H1 (cell line): ENCODE measurements around the gene HES3. TPM values are rescaled to one million over a fixed set of nuclear protein-coding genes. Genes with fewer than 3 reads are reported as not detected.

ENCODE experiments used
- CTCF ChIA-PET: fragments of 300-600 bp; sonication (Branson Sonifier 250); formaldehyde crosslinking; loops from one replicate; lab custom pipeline; 2021; ENCODE audit not compliant: partially characterized antibody; lab: Charles Lee
- POLR2A ChIA-PET: fragments of 300-600 bp; sonication (Branson Sonifier 250); formaldehyde crosslinking; loops from one replicate; lab custom pipeline; 2021; ENCODE audit warnings: inconsistent platforms; ENCODE audit not compliant: partially characterized antibody; lab: Charles Lee
- DNase-seq, 2 experiments: peaks; one replicate each; pipeline versions ENCODE4 v3.0.0 to v3.0.0-alpha.2; 2010 to 2022; ENCODE audit warnings: low spot score in 2 of 2, low read depth in 1 of 2, mixed read lengths in 1 of 2
- FAIRE-seq: peaks from 2 replicates; lab custom pipeline; 2011; peaks lifted over from hg19 to GRCh38; lab: Jason Lieb, UNC
- H2AFZ ChIP-seq: 2 replicates; pipeline ENCODE4 v1.8.1; 2012; ENCODE audit warnings: low read length, inconsistent platforms
- H2AK5ac ChIP-seq: 2 replicates; pipeline ENCODE4 v1.6.1; 2013; ENCODE audit warnings: low read depth, low read length
- H2BK120ac ChIP-seq: replicated peaks from 2 replicates; pipeline ENCODE3; 2013; ENCODE audit warnings: low read depth, low read length, inconsistent platforms
- H2BK12ac ChIP-seq: 2 replicates; pipeline ENCODE4 v1.6.1; 2013; ENCODE audit warnings: low read depth, low read length
- H2BK15ac ChIP-seq: 2 replicates; pipeline ENCODE4 v1.6.1; 2013; ENCODE audit warnings: low read length
- H2BK20ac ChIP-seq: 2 replicates; pipeline ENCODE4 v1.6.1; 2013; ENCODE audit warnings: low read length
- H2BK5ac ChIP-seq: 2 replicates; pipeline ENCODE4 v1.6.1; 2013; ENCODE audit warnings: low read depth, low read length
- H3K14ac ChIP-seq: 2 replicates; pipeline ENCODE4 v1.6.1; 2013; ENCODE audit warnings: inconsistent platforms; ENCODE audit not compliant: insufficient read length
- H3K18ac ChIP-seq: 2 replicates; pipeline ENCODE4 v1.6.1; 2013; ENCODE audit warnings: low read length; ENCODE audit errors: extremely low read depth
- H3K23ac ChIP-seq: 2 replicates; pipeline ENCODE4 v1.6.1; 2013; ENCODE audit warnings: inconsistent platforms; ENCODE audit not compliant: insufficient read length
- H3K23me2 ChIP-seq: 2 replicates; pipeline ENCODE4 v1.6.1; 2013; ENCODE audit warnings: low read depth, low read length
- H3K27ac ChIP-seq: 2 replicates; pipeline ENCODE4 v1.6.1; 2011; ENCODE audit warnings: low read depth, low read length, inconsistent platforms
- H3K27me3 ChIP-seq, 4 experiments: replicated peaks in 1 of 4; 1 replicate in 1 of 4; 2 replicates in 3 of 4; pipeline versions ENCODE4 v1.6.1 to v1.8.1; 2011 to 2013; ENCODE audit warnings: low read length in 3 of 4, mild to moderate bottlenecking in 3 of 4, inconsistent platforms in 2 of 4, mixed read lengths in 2 of 4, moderate library complexity in 1 of 4; ENCODE audit not compliant: control insufficient read depth in 3 of 4, insufficient read depth in 3 of 4; ENCODE audit errors: extremely low read depth in 1 of 4
- H3K36me3 ChIP-seq, 4 experiments: 2 replicates each; pipeline versions ENCODE4 v1.6.1 to v1.8.1; 2011 to 2013; ENCODE audit warnings: mild to moderate bottlenecking in 4 of 4, low read length in 3 of 4, moderate library complexity in 2 of 4, control low read depth in 1 of 4, inconsistent platforms in 1 of 4; ENCODE audit not compliant: insufficient read depth in 4 of 4, control insufficient read depth in 2 of 4
- H3K4ac ChIP-seq: replicated peaks from 2 replicates; pipeline ENCODE3; 2013; ENCODE audit warnings: low read length, low read depth, mixed read lengths, inconsistent platforms; ENCODE audit not compliant: insufficient read length
- H3K4me1 ChIP-seq, 4 experiments: replicated peaks in 1 of 4; 1 replicate in 1 of 4; 2 replicates in 3 of 4; pipeline versions ENCODE4 v1.6.1 to v1.8.1; 2011 to 2013; ENCODE audit warnings: low read length in 3 of 4, inconsistent platforms in 2 of 4, mixed read lengths in 1 of 4; ENCODE audit not compliant: insufficient read depth in 4 of 4, control insufficient read depth in 3 of 4
- H3K4me2 ChIP-seq, 2 experiments: 2 replicates each; pipeline versions ENCODE4 v1.6.1 to v1.8.1; 2011 to 2013; ENCODE audit warnings: low read depth in 2 of 2, low read length in 2 of 2, control low read depth in 1 of 2, inconsistent platforms in 1 of 2, mild to moderate bottlenecking in 1 of 2; ENCODE audit not compliant: insufficient read depth in 1 of 2
- H3K4me3 ChIP-seq, 4 experiments: fragments of 200-600, 300-600 bp in 1 of 4; sonication (generic), shearing (Covaris generic), sonication (Bioruptor Twin) in 1 of 4; 2 replicates each; pipeline versions ENCODE4 v1.5.1 to v1.8.1; 2011 to 2016; ENCODE audit warnings: low read length in 4 of 4, low read depth in 3 of 4, control low read depth in 2 of 4, inconsistent platforms in 2 of 4, mild to moderate bottlenecking in 2 of 4, mixed read lengths in 1 of 4, moderate library complexity in 1 of 4; ENCODE audit not compliant: insufficient read depth in 2 of 4; ENCODE audit errors: extremely low read depth in 1 of 4
- H3K56ac ChIP-seq: replicated peaks from 2 replicates; pipeline ENCODE3; 2013; ENCODE audit warnings: low read depth, mild to moderate bottlenecking, mixed read lengths, low read length, inconsistent platforms; ENCODE audit not compliant: insufficient read length
- H3K79me1 ChIP-seq: 2 replicates; pipeline ENCODE4 v1.6.1; 2013; ENCODE audit warnings: low read depth, low read length, control low read depth
- H3K79me2 ChIP-seq, 2 experiments: 2 replicates each; pipeline versions ENCODE4 v1.6.1 to v1.8.1; 2012 to 2013; ENCODE audit warnings: low read length in 2 of 2, mild to moderate bottlenecking in 2 of 2, inconsistent platforms in 1 of 2; ENCODE audit not compliant: insufficient read depth in 2 of 2, control insufficient read depth in 1 of 2
- H3K9ac ChIP-seq, 4 experiments: replicated peaks in 1 of 4; 1 replicate in 1 of 4; 2 replicates in 3 of 4; pipeline versions ENCODE4 v1.6.1 to v1.8.1; 2011 to 2013; ENCODE audit warnings: low read depth in 3 of 4, low read length in 3 of 4, control low read depth in 2 of 4, mild to moderate bottlenecking in 2 of 4, moderate library complexity in 2 of 4, inconsistent platforms in 1 of 4; ENCODE audit errors: extremely low read depth in 1 of 4
- H3K9me3 ChIP-seq, 2 experiments: 2 replicates each; pipeline versions ENCODE4 v1.6.1 to v1.8.1; 2012 to 2013; ENCODE audit warnings: mild to moderate bottlenecking in 2 of 2, moderate library complexity in 2 of 2, control low read depth in 1 of 2, inconsistent platforms in 1 of 2, low read depth in 1 of 2, low read length in 1 of 2, mixed read lengths in 1 of 2; ENCODE audit not compliant: insufficient read depth in 2 of 2
- H4K20me1 ChIP-seq, 2 experiments: replicated peaks in 1 of 2; 2 replicates each; pipeline versions ENCODE3 to v1.8.1; 2011 to 2013; ENCODE audit warnings: inconsistent platforms in 2 of 2, low read length in 2 of 2, mild to moderate bottlenecking in 1 of 2; ENCODE audit not compliant: insufficient read depth in 2 of 2, control insufficient read depth in 1 of 2
- H4K5ac ChIP-seq: 2 replicates; pipeline ENCODE4 v1.6.1; 2013; ENCODE audit warnings: low read length, low read depth, mixed read lengths, inconsistent platforms; ENCODE audit not compliant: insufficient read length
- H4K8ac ChIP-seq: 2 replicates; pipeline ENCODE4 v1.8.0; 2013; ENCODE audit warnings: mild to moderate bottlenecking, moderate library complexity, low read length, inconsistent platforms; ENCODE audit not compliant: insufficient read depth; ENCODE audit errors: extremely low read depth
- H4K91ac ChIP-seq: replicated peaks from 2 replicates; pipeline ENCODE3; 2013; ENCODE audit warnings: low read length, mixed read lengths, inconsistent platforms; ENCODE audit not compliant: insufficient read length
- GTF2F1 ChIP-seq: IDR thresholded peaks from 2 replicates; pipeline ENCODE4 v1.6.1; 2012; ENCODE audit warnings: low read depth, low read length, improper control_type of control experiment, borderline replicate concordance
- SAP30 ChIP-seq: fragments of 300-600 bp; sonication (generic); IDR thresholded peaks from 2 replicates; pipeline ENCODE4 v1.7.1; 2012; ENCODE audit warnings: low read length, moderate library complexity, mild to moderate bottlenecking, inconsistent platforms; ENCODE audit not compliant: insufficient read depth, insufficient replicate concordance
- WGBS, 2 experiments: shearing (Covaris generic) in 1 of 2; methylation state at CpG; one replicate each; pipeline versions ENCODE4 v1.1.6 to v1.1.7; 2013 to 2015; ENCODE audit warnings: low lambda C conversion rate in 2 of 2, mixed read lengths in 2 of 2, inconsistent platforms in 1 of 2, low coverage in 1 of 2, missing lambda C conversion rate in 1 of 2; ENCODE audit not compliant: insufficient replicate concordance in 2 of 2, insufficient coverage in 1 of 2, insufficient read length in 1 of 2; ENCODE audit errors: extremely low coverage in 1 of 2, missing lambda C conversion rate in 1 of 2; 5-methylcytosine and 5-hydroxymethylcytosine counted together
- polyA plus RNA-seq, 7 experiments: library from polyadenylated mRNA; depleted of rRNA in 3 of 7; stranded (reverse) in 5 of 7; unstranded in 2 of 7; fragments of >200 nt in 5 of 7; fragments of 200-250 nt in 2 of 7; gene quantifications; 1 replicate in 5 of 7; 2 replicates in 1 of 7; 4 replicates in 1 of 7; pipeline versions ENCODE4 v1.2.1 to v1.2.3, GENCODE V29; 2011 to 2013; ENCODE audit warnings: missing spikeins in 2 of 7, mixed read lengths in 2 of 7
- total RNA-seq: library from RNA; stranded (reverse); fragmentation: NEBNext Ultra II Directional; extraction: Animal tissue kit (Norgen Biotek cat#: 25700); gene quantifications from 2 replicates; pipeline ENCODE4 v1.2.1, GENCODE V29; 2021

Gene HES3
- total and polyA plus RNA-seq, 2 of the 8 experiments (the other 6 are each of a cell fraction or from before 2014, with no cell fraction given) = 38.8 to 54.3 TPM

DNA sequence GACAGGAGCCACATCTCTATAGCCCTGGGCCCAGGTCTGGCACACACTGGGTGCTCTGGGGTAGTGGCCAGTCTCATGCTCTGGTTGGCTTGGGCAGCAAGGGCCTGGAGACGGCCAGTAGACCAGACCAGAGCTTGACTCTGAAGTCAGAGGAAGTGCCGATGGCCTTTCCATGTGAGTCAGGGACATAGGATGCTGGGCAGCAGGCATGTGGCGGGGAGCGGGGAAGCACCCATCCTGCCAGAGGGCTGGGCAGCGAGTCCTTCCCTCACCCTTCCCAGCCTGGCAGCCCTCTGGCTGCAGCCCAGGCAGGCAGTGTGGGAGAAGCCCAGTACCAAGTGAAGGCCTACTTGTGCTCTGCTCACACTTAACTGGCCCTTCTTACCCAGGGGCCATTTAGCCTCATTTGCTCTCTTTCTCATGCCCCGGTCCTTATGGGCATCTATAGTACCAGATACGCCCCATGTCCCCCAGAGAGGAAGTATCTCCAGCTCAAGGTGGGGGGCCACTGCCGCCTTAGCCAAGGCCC, 13.6 kb downstream of the HES3 start:
- Histone ChIP-seq H4K5ac (no peak overlapping the region), H3K4me2 (no peak overlapping the region), H3K27ac (no peak overlapping the region), H3K4me1 (peaks cover 0 to 13% (median 3%) of the 10 kb centered on the region in 4 experiments; a peak in 6 of 7 replicates), H3K36me3 (no peaks in the 10 kb centered on the region; a peak in 1 of 8 replicates), H2BK15ac (no peak overlapping the region), H4K8ac (no peak overlapping the region), H2BK20ac (no peak overlapping the region), H2BK120ac (no peak overlapping the region), H3K4me3 (no peak overlapping the region), H3K79me2 (no peaks in the 10 kb centered on the region), H4K20me1 (peaks cover 12 to 19% of the 10 kb centered on the region in 2 experiments), H2BK12ac (no peak overlapping the region), H3K23me2 (peaks cover 7% of the 10 kb centered on the region; the same call in 1 of the 2 replicates), H3K9me3 (no peaks in the 10 kb centered on the region), H3K14ac (no peak overlapping the region), H3K56ac (no peak overlapping the region), H4K91ac (no peak overlapping the region), H3K79me1 (no peaks in the 10 kb centered on the region), H2BK5ac (no peak overlapping the region), H2AK5ac (no peak overlapping the region)
- CTCF ChIA-PET = interaction anchor here (0.6 to 17.6 kb wide), 12 partner anchors 8 to 147 kb away, joined by 3 to 280 read pairs (median 4); no protein-coding TSS in a partner anchor
- POLR2A ChIA-PET = interaction anchor here (1.2 to 2.8 kb wide), 2 partner anchors 8 to 10 kb away, joined by 3 to 16 read pairs; no protein-coding TSS in a partner anchor
- WGBS, 2 experiments = 94% methylated on average over 7 of the region's 8 CpGs; no CpG with 5 or more reads in 1 of the 2 experiments
- no peak for DNase-seq
- TF ChIP-seq GTF2F1 (no peak), SAP30 (no peak)
- TF ChIP-seq, all 59 proteins: peak for 0
- FAIRE-seq = no peak
- H3K9ac ChIP-seq = no peak overlapping the region
- H3K4ac ChIP-seq = no peak overlapping the region
- H3K18ac ChIP-seq = no peak overlapping the region
- H2AFZ ChIP-seq = no peak overlapping the region
- H3K23ac ChIP-seq = no peak overlapping the region
- H3K27me3 ChIP-seq = peaks cover 0 to 22% (median 14%) of the 10 kb centered on the region in 4 experiments; a peak in 3 of 7 replicates
